IPS DF 19.7 (cell line): ENCODE measurements around the gene KRTAP6-3.

ENCODE experiments used
- DNase-seq: peaks from one replicate; pipeline ENCODE4 v3.0.0-alpha.2; 2013; ENCODE audit warnings: low read depth, low spot score

The KRTAP6-3 gene

GRCh38 chr21:30625449-30626165 is 33.4 kb downstream of the KRTAP6-3 start:
- no peak for DNase-seq

GRCh38 chr21:30628109-30628508 is 35.9 kb downstream of the KRTAP6-3 start:
- no peak for DNase-seq

GRCh38 chr21:30629200-30629599 is 37.0 kb downstream of the KRTAP6-3 start:
- no peak for DNase-seq

- no peak for DNase-seq
These were observed 42.7 kb downstream of the KRTAP6-3 start, which contains the start of gene KRTAP20-2 for GRCh38 chr21:30634906-30635305. Gene KRTAP20-2 (plus strand): TSS chr21:30635206. CDS start chr21:30635264, 58 bp downstream.

GRCh38 chr21:30638686-30639085 is 46.4 kb downstream of the KRTAP6-3 start:
- DNase-seq, result no peak

- DNase-seq, result no peak
These were observed 50.3 kb downstream of the KRTAP6-3 start, which contains the start of gene KRTAP20-3 for GRCh38 chr21:30642564-30642963. Gene KRTAP20-3 (plus strand): TSS chr21:30642864.
